OCI-LY7 (cell line): ENCODE data around the gene GPHN. TPM values are rescaled to one million over a fixed set of nuclear protein-coding genes. Genes with fewer than 3 reads are reported as not detected.

Experiments
- BruUV-seq: library from RNA; stranded (reverse); fragments of 400-500 nt; replicated peaks from 2 replicates; lab custom pipeline; 2021; lab: Mats Ljungman, UMichigan
- CTCF ChIA-PET: fragments of 300-600 bp; sonication (Branson Sonifier 250); formaldehyde crosslinking; loops from one replicate; lab custom pipeline; 2022; ENCODE audit warnings: antibody characterized with exemption; ENCODE audit not compliant: unreplicated experiment; lab: Charles Lee
- POLR2A ChIA-PET: fragments of 300-600 bp; sonication (Branson Sonifier 250); formaldehyde crosslinking; loops from one replicate; lab custom pipeline; 2022; ENCODE audit warnings: antibody characterized with exemption; lab: Charles Lee
- DNase-seq: peaks from one replicate; pipeline ENCODE4 v3.0.0-alpha.2; 2015; ENCODE audit warnings: low spot score
- H2AFZ ChIP-seq: fragments of 200-600 bp; sonication (generic), shearing (Covaris generic); 2 replicates; pipeline ENCODE4 v1.6.1; 2014; ENCODE audit warnings: mild to moderate bottlenecking, antibody characterized with exemption, low read length, moderate library complexity
- H3K27ac ChIP-seq: fragments of 200-600 bp; sonication (generic); 2 replicates; pipeline ENCODE4 v1.5.1; 2014; ENCODE audit warnings: mixed run types, low read depth, mild to moderate bottlenecking, moderate library complexity, low read length, inconsistent platforms; ENCODE audit not compliant: poor library complexity, severe bottlenecking
- H3K36me3 ChIP-seq: fragments of 200-600 bp; sonication (generic); 2 replicates; pipeline ENCODE4 v1.6.1; 2014; ENCODE audit warnings: mild to moderate bottlenecking, antibody characterized with exemption, low read length, moderate library complexity, mixed read lengths; ENCODE audit not compliant: insufficient read depth
- H3K4me1 ChIP-seq: fragments of 200-600 bp; sonication (generic); 2 replicates; pipeline ENCODE4 v1.5.1; 2014; ENCODE audit warnings: mild to moderate bottlenecking, low read length; ENCODE audit not compliant: insufficient read depth, poor library complexity, severe bottlenecking
- H3K4me2 ChIP-seq: fragments of 200-600 bp; sonication (generic); 2 replicates; pipeline ENCODE4 v1.6.1; 2014; ENCODE audit warnings: mild to moderate bottlenecking, low read length
- H3K4me3 ChIP-seq: fragments of 200-600 bp; sonication (generic); 2 replicates; pipeline ENCODE4 v1.5.1; 2014; ENCODE audit warnings: mild to moderate bottlenecking, low read depth, low read length; ENCODE audit not compliant: poor library complexity, severe bottlenecking
- H3K79me2 ChIP-seq: fragments of 200-600 bp; sonication (generic); 2 replicates; pipeline ENCODE4 v1.6.1; 2016; ENCODE audit warnings: low read depth, mild to moderate bottlenecking, low read length, moderate library complexity, mixed read lengths; ENCODE audit not compliant: insufficient read depth
- H3K9me2 ChIP-seq: fragments of 200-600 bp; sonication (generic); 2 replicates; pipeline ENCODE4 v1.6.1; 2016; ENCODE audit warnings: mild to moderate bottlenecking, low read length, mixed read lengths; ENCODE audit not compliant: insufficient read depth
- H3K9me3 ChIP-seq: fragments of 200-600 bp; sonication (generic); 2 replicates; pipeline ENCODE4 v1.6.1; 2014; ENCODE audit warnings: mild to moderate bottlenecking, mixed run types, low read length, mixed read lengths
- H4K20me1 ChIP-seq: fragments of 200-600 bp; sonication (generic); 2 replicates; pipeline ENCODE4 v1.6.1; 2014; ENCODE audit warnings: mild to moderate bottlenecking, antibody characterized with exemption, low read length, moderate library complexity, mixed read lengths; ENCODE audit not compliant: insufficient read depth
- EZH2phosphoT487 ChIP-seq: fragments of 200-600 bp; sonication (generic); IDR thresholded peaks from 2 replicates; pipeline ENCODE4 v1.6.1; 2018; ENCODE audit warnings: low read depth, borderline replicate concordance, mild to moderate bottlenecking, mixed run types, antibody characterized with exemption, low read length, moderate library complexity, mixed read lengths
- intact Hi-C: fragments of 100-400 bp; cut with micrococcal nuclease; formaldehyde crosslinking; loops from one replicate; pipeline ENCODE4 v1.10.0; 2022; ENCODE audit not compliant: unreplicated experiment
- total RNA-seq, 2 experiments: library from RNA; depleted of rRNA in 1 of 2; stranded (reverse); fragments of >200 nt in 1 of 2; shearing (Covaris generic) in 1 of 2; gene quantifications; 2 replicates each; pipeline ENCODE4 v1.2.3, GENCODE V29; 2014 to 2022
- TF ChIP-seq, protein P1 (sequence below): fragments of 200-600 bp; sonication (generic); conservative IDR thresholded peaks from 2 replicates; pipeline ENCODE4 v1.5.1; 2014; ENCODE audit warnings: mild to moderate bottlenecking, antibody characterized with exemption, low read length, moderate library complexity, mixed read lengths

GPHN gene
- total RNA-seq, 2 experiments from 2014 or later = not detected

DNA sequence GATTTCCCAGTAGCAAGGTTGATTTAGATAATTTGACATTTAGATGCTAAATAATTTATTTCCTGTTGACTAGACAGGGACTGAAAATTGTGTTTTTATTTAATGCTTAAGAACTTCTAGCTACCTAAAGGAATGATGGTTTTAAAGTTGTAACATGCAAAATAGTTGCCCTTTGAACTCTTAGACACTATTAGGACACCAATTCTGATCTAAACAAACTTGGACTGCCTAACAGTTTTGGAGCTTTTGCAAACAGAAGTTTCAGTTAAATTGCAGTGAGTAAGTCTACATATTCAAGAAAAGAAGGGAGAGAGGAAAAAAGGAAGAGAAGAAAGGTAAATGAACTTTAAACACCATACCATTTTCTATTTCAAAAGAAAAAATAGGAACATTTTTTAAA is 492.0 kb downstream of the GPHN start:
- Histone ChIP-seq H2AFZ (no peak overlapping the region), H3K79me2 (no peaks in the 10 kb centered on the region), H4K20me1 (no peaks in the 10 kb centered on the region), H3K4me1 (no peaks in the 10 kb centered on the region), H3K36me3 (no peaks in the 10 kb centered on the region), H3K9me3 (no peaks in the 10 kb centered on the region), H3K27ac (no peak overlapping the region), H3K9me2 (no peaks in the 10 kb centered on the region), H3K4me3 (no peak overlapping the region), H3K4me2 (no peak overlapping the region)
- intact Hi-C loops = no loop called here
- no TSS peak for BruUV-seq
- no peak for TF ChIP-seq EZH2phosphoT487
- TF ChIP-seq, protein P1, sequence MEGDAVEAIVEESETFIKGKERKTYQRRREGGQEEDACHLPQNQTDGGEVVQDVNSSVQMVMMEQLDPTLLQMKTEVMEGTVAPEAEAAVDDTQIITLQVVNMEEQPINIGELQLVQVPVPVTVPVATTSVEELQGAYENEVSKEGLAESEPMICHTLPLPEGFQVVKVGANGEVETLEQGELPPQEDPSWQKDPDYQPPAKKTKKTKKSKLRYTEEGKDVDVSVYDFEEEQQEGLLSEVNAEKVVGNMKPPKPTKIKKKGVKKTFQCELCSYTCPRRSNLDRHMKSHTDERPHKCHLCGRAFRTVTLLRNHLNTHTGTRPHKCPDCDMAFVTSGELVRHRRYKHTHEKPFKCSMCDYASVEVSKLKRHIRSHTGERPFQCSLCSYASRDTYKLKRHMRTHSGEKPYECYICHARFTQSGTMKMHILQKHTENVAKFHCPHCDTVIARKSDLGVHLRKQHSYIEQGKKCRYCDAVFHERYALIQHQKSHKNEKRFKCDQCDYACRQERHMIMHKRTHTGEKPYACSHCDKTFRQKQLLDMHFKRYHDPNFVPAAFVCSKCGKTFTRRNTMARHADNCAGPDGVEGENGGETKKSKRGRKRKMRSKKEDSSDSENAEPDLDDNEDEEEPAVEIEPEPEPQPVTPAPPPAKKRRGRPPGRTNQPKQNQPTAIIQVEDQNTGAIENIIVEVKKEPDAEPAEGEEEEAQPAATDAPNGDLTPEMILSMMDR = no peak
- DNase-seq = no peak
- ChIA-PET CTCF (no interaction called here), POLR2A (interaction anchor here (0.7 kb wide), 1 partner anchor 9 kb away, joined by 3 read pairs; no protein-coding TSS in a partner anchor)

DNA sequence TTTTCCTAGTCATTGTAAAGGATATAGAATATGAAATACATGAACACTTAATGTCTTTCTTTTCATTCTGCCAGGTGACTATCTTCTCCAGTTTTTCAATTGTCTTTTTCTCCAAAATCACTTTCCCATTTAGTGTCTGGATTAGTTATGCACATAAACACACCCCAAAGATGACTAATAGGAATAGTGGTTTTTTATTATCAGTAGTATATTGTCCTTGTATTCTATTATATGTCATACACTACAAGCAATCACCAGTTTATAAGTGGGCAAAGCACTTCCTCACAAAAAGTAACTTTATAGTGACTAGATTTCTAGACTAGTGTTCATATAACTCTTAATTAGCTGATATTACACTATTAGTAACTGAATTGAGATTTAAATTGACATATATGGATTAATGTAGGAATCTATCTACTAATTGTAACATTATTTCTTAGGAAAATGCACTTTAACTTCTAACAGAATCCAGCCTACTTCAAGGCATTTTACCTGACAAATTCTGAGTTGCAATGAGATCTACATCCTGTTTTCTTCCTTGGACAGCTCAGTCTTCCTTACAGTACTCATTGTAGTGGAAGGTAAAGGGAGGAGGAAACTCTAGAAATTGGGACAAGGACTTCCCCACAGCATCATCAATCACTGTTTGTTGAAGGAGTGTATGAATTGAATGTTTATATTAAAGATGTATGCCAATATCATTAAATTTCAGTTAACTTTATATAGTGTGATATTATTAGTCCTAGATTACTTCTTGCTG is 495.2 kb downstream of the GPHN start:
- Histone ChIP-seq H3K36me3 (no peaks in the 10 kb centered on the region), H3K4me1 (no peaks in the 10 kb centered on the region), H4K20me1 (no peaks in the 10 kb centered on the region), H3K9me2 (no peaks in the 10 kb centered on the region), H3K27ac (no peak overlapping the region), H2AFZ (no peak overlapping the region), H3K79me2 (no peaks in the 10 kb centered on the region), H3K9me3 (no peaks in the 10 kb centered on the region), H3K4me3 (no peak overlapping the region), H3K4me2 (no peak overlapping the region)
- CTCF ChIA-PET = no interaction called here
- no peak for DNase-seq
- POLR2A ChIA-PET = interaction anchor here (0.6 kb wide), 1 partner anchor 69 kb away, joined by 11 read pairs; no protein-coding TSS in a partner anchor
- no TSS peak for BruUV-seq
- TF ChIP-seq EZH2phosphoT487 = no peak
- TF ChIP-seq, protein P1 = no peak
- intact Hi-C loops = no loop called here

DNA sequence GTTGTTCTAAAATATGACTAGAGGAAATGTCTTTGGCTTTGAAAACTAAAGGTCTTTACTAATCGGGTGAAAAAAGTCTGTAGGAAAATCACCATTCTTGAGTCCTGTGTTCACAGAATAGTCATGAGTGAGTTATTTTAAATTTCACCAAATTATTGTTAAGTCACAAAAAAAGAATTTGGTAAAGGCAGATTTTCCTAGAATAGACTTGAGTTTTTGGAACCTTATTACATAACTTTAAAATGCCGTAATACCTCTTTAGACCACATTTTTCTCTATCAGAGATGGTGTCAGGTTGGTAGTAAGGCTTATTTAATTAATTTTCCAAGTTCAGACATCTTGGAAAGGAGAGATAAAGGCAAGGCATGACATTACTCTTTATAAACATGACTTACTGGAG is 496.6 kb downstream of the GPHN start:
- BruUV-seq = no TSS peak
- TF ChIP-seq, protein P1 = no peak
- no peak for TF ChIP-seq EZH2phosphoT487
- CTCF ChIA-PET = no interaction called here

More for the DNA sequence above, 496.6 kb downstream of the GPHN start:
- intact Hi-C loops = no loop called here
- Histone ChIP-seq H3K4me3 (no peak overlapping the region), H3K4me2 (no peak overlapping the region), H3K79me2 (no peaks in the 10 kb centered on the region), H3K27ac (no peak overlapping the region), H2AFZ (no peak overlapping the region), H3K4me1 (no peaks in the 10 kb centered on the region), H3K36me3 (no peaks in the 10 kb centered on the region), H4K20me1 (no peaks in the 10 kb centered on the region), H3K9me2 (no peaks in the 10 kb centered on the region), H3K9me3 (no peaks in the 10 kb centered on the region)
- POLR2A ChIA-PET = no interaction called here
- no peak for DNase-seq
